GM18867 (cell line): ENCODE measurements around the gene RERE.

Experiments used
- ATAC-seq: cut with Tn5 transposase; IDR thresholded peaks from one replicate; pipeline ENCODE4 v1.9.1; 2021; ENCODE audit warnings: mild to moderate bottlenecking, moderate library complexity; ENCODE audit not compliant: unreplicated experiment

RERE gene

GRCh38 chr1:8358897-8359616, 458.4 kb downstream of the RERE start:
- ATAC-seq, result no peak

DNA sequence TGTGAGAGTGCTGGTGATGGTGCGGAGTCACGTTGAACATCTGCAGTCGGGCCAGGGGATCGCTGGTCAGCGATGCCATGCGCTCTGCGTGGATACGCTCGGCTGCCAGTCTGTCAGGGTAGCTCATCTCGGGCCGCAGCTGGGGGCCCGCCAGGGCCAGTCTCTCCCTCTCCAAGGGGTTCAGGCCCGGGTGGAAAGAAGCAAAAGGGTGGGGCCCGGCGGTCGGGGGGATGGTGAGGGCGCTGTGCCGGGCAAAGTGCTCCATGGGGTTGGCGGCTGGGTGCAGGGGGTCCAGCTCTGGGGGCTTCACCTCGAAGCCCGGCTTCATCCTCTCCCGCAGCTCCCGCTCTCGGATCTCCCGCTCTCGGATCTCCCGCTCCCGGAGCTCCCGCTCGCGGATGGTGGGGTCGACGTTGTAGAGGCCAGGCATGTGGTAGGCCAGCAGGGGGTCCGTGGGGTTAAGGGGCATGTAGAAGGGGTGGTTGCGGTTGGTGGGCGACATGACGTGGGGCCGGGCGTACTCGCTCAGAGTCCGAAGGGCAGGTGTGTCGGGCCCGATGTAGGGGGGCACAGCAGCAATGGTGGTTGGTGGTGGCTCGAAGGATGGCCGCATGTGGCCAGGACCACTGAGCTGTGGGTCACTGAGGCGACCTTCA, 459.1 kb downstream of the RERE start:
- ATAC-seq, result no peak

- ATAC-seq, result no peak
Observed at GRCh38 chr1:8357329-8358101, 459.9 kb downstream of the RERE start.

DNA sequence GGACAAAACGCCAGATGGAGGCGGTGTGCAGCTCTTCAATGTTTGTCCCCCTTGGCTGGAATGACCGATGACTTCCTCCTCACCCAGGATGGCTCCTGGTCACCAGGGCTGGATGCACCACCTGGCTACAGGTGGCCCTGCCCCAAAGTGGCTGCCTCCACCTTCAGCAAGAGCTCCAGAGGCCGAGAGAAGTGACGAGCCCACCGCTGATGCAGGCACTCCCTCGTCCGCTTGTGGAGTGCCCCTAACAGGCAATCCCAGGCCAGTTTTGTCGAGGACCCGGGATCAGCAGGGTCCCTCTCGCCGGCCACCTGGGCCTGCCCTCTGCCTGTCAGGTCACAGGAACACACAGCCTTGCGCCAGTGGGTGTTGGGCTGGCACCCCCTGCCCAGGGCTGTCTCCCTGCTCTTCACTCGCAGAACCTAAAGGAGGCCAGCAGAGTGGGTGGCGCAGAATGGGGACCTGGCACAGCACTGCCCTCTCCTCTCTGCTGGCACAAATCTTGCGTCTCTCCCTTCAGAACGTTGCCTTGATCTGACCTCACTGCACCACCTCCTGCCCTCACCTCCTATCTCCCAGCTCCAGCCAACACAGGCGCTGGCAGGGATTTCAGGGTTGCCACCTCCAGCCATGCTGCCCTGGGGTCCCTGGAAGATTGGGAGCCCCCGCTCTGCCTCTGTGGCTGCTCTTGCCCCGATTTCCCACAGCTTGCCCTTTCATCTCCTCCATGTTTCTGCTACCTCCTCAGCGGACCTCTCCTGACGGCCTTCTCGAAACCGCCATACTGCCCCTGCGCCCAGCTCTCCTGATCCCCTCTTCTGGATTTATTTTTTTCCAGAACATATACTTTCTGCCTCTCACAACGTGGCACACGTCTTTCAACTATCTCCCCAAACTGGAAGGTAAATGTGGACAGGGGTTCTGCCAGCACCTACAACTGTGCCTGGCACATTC, 460.9 kb downstream of the RERE start:
- ATAC-seq, result no peak

DNA sequence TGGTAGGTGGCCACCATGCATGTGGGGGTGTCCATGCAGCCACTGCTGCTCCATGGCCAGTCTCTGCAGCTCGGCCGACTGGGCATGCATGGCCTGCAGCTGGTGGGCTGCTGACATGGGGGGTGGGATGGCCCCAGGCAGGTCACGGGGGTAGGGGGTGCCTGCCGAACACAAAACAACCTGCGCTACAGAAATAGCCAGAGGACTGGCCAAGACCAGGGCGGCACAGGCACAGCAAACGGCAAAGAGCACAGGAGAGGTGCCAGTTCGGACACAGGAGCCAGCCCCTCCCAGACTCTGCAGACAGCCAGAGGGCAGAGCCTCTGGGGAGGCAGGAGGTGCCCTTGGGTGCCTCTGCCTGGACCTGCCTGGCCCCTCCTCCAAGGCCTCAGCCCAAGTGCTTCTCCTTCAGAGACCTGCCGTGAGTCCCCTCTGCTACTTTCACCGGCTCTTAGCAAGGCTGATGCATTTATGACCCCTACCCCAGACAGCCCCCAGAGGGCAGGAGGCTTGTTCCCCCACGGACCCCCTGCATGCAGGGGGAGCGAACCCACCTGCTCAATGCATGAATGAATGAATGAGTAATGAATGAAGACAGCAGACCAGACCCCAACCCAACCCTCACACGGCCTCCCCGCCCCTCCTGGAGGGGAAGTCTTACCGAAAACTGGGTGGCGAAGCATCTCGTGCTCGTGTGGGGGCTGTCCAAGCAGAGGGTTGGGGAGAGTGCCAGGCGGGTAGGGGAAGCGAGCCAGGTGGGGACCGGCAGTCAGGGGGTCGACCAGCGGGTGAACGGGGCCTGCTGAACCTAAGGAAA, 461.8 kb downstream of the RERE start:
- ATAC-seq, result no peak

DNA sequence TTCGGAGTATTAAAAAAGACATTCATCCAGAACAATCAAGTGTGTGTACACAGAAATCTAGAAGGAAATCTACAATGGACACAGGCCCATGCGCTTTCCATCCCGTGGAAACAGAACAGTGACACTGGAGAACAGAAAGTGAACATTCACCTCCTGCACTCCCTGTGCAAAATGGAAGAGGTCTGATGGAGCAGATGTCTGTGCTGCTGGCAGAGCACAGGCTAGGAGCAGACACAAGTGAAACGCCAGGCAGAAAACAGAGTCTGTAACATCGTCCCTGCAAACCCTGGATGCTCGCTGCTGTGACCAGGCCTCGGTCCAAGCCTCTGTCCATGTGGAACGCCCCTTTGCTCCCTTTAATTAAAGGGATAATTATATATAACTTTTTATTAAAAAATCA, 463.4 kb downstream of the RERE start:
- ATAC-seq, result no peak

GRCh38 chr1:8352886-8353785, 464.3 kb downstream of the RERE start:
- ATAC-seq, result no peak

- ATAC-seq, result no peak
Observed at GRCh38 chr1:8352471-8352845, 465.0 kb downstream of the RERE start.

DNA sequence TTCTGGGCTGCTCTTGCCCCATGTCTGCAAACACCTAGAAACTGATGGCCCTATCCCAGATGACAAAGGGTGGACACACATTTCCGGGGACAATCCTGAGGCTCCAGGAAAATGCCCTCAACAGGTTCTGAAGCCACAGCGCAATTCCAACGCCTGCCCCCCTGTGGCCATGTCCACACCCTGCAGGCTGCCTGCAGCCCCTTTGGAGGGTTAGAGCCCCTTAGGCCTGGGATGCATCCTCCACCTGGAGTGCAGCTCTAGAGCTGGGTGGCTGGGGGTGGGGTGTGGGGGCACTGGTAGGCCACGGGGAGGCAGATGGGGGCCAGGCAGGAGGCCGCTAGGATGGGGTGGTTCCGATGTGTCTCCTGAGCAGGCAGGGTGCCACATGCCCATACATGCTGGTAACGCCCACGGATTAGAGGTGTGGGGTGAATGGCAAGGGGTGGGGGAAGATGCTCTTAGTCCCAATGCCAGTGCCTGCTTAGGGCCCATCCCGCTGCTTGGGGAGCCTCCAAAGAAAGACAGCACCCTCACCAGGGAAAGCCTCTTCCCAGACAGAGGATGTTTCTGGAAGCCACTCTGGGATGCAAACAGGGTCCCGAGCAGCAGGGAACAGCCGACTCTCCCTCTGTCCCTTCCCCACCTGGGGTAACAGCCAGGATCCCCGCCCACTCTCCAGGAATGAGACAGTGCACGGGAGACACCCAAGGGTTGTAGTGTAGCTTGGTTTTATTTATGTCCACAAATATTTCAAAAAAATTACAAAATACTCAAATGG, 465.6 kb downstream of the RERE start:
- no peak for ATAC-seq

DNA sequence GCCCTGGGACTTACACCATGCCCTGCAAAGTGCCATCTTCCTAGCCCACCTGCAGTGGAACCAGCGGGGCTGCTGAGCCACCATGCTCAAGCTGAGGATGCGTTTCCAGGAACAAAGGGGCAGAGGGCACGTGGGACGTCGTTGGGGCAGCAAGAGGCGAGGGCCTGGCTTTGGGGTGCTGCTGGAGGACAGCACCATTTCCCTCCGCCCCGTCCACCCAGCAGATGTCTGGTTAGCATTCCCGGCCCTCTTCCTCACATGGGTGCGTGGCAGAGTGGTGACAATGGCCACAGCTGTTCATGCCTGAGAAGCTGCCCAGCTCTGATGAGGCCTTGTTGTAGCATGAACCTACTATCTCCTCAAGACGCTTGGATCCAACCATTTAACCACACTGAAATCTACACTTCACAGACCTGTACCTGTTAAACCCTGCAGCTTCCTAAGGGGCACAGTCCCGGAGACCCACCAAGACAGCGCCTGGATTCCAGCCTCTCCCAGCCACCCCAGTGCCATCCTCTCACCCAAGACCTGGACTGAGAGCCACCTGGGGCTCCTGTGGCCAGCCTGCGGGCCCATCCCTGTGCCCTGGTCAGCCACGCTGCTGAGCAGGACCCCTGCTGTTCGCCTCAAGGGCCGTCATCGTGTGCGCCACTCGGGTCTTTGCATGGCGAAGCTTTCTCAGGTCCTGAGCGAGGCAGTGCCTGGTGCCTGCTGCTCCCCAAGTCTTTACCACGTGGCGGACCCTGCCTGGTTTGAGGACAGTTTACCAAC, 466.3 kb downstream of the RERE start:
- no peak for ATAC-seq

GRCh38 chr1:8349961-8350360, 467.5 kb downstream of the RERE start:
- ATAC-seq, result no peak

GRCh38 chr1:8349473-8349865, 468.0 kb downstream of the RERE start:
- ATAC-seq, result no peak

DNA sequence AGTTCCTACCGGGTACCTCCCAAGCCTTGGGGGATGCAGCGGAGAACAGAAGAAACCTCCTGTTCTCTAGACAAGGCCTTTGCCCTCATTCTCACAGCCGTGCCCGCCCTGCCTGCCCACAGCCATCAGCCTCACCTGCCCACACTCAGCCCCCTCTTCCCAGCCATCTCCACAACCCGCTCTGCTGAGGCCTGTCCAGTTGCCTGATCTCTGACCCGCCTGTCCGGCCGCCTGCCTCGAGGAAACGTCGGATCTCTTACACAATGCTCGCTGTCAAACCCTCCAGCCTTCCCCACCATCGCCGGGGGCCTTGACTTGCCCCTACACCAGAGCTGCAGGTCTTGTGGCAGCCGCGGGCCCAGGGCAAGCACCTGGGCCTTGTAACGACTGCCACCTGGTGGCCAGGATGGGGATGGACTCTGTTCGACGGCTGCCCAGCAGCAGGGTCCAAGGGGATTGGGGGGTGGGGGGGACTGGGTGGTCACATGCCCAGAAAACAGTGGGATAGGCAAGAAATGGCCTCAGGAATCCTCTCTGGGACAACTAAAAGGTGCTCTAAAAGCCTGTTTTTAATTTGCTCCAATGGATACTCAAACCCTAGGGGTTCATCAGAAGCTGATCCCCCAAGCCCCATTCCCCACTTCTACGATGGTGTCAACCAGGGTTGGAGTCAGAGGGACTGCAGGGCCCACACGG, 468.5 kb downstream of the RERE start:
- no peak for ATAC-seq

GRCh38 chr1:8348047-8348776, 469.2 kb downstream of the RERE start:
- no peak for ATAC-seq

- ATAC-seq, result no peak
Observed at GRCh38 chr1:8347635-8348034, 469.8 kb downstream of the RERE start.
